HUES64 (cell line): Measurements from ENCODE around the gene OR52E8.

Experiments
- H3K27ac ChIP-seq: 2 replicates; pipeline ENCODE4 v1.7.0; 2013; ENCODE audit warnings: low read depth, low read length, inconsistent platforms
- H3K27me3 ChIP-seq: 2 replicates; pipeline ENCODE4 v1.6.1; 2013; ENCODE audit warnings: mild to moderate bottlenecking, low read length; ENCODE audit not compliant: insufficient read depth
- H3K36me3 ChIP-seq: 2 replicates; pipeline ENCODE4 v1.6.1; 2013; ENCODE audit warnings: mild to moderate bottlenecking, low read length; ENCODE audit not compliant: insufficient read depth
- H3K4me1 ChIP-seq: 2 replicates; pipeline ENCODE4 v1.6.1; 2013; ENCODE audit warnings: mild to moderate bottlenecking, low read length, moderate library complexity; ENCODE audit not compliant: insufficient read depth
- H3K4me3 ChIP-seq: 2 replicates; pipeline ENCODE4 v1.5.1; 2013; ENCODE audit warnings: mild to moderate bottlenecking, low read length, moderate library complexity
- H3K9ac ChIP-seq: 2 replicates; pipeline ENCODE4 v1.6.1; 2013; ENCODE audit warnings: mild to moderate bottlenecking, low read depth, low read length
- H3K9me3 ChIP-seq: 2 replicates; pipeline ENCODE4 v1.6.1; 2013; ENCODE audit warnings: low read depth, low read length; ENCODE audit not compliant: insufficient read depth
- WGBS: fragments of 150-250, 120-280 bp; methylation state at CpG from one replicate; pipeline ENCODE4 v1.1.7; 2013; ENCODE audit warnings: missing lambda C conversion rate; 5-methylcytosine and 5-hydroxymethylcytosine counted together

The OR52E8 gene

GRCh38 chr11:5807580-5807979, 49.9 kb downstream of the OR52E8 start:
- 79% methylated on average over 10 of the region's 10 CpGs for WGBS
- H3K9me3 ChIP-seq = peaks cover 10% of the 10 kb centered on the region
- H3K4me1 ChIP-seq = 0 out of 2 replicates have a peak, but pooled peaks cover 4% of the 10 kb centered on the region
- H3K4me3 ChIP-seq = no peak overlapping the region
- no peak overlapping the region for H3K9ac ChIP-seq
- H3K36me3 ChIP-seq = no peaks in the 10 kb centered on the region
- H3K27ac ChIP-seq = no peak overlapping the region
- no peaks in the 10 kb centered on the region for H3K27me3 ChIP-seq
